DOHH2 (cell line): ENCODE results near the gene OR52E6.

Experiments
- EZH2phosphoT487 ChIP-seq: fragments of 200-600 bp; sonication (generic); IDR thresholded peaks from 2 replicates; pipeline ENCODE4 v1.6.1; 2017; ENCODE audit warnings: borderline replicate concordance, mild to moderate bottlenecking, antibody characterized with exemption, low read length, moderate library complexity, mixed read lengths
- TF ChIP-seq, protein P1 (sequence below): fragments of 200-600 bp; sonication (generic); IDR thresholded peaks from one replicate; pipeline ENCODE4 v1.5.1; 2014; ENCODE audit warnings: antibody characterized with exemption, mild to moderate bottlenecking, low read depth, low read length; ENCODE audit not compliant: poor library complexity, severe bottlenecking

DNA sequence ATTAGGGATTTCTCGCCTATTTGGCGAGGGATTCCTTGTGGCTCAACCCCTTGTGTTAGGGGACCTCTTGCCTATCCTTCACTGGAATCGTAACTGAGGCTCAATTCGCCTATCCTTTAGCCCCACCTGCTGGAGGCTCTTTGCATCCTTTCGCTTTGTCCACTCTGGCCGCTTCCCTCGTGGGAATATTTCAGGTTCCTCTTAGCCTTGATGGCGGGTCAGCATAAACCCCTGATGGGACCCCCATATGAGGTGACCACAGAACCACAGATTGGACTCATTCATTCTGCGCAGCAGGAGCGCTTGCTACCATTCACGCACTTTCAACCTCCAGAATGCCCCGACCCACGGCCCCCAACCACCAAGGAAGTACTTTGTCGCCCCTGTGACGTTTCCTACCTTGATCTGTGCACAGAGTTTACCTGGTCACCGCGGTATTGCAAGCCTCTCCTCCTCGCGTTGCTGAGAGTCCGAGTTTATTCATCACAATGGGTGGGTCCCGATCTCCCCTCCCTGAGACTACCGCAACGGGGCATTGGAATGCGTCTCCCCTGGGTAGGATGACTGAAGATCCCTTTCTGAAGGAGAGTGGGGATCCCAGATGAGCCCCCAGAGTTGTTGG is 33.1 kb downstream of the OR52E6 start, which contains the start of gene OR52N2:
- TF ChIP-seq, protein P1, sequence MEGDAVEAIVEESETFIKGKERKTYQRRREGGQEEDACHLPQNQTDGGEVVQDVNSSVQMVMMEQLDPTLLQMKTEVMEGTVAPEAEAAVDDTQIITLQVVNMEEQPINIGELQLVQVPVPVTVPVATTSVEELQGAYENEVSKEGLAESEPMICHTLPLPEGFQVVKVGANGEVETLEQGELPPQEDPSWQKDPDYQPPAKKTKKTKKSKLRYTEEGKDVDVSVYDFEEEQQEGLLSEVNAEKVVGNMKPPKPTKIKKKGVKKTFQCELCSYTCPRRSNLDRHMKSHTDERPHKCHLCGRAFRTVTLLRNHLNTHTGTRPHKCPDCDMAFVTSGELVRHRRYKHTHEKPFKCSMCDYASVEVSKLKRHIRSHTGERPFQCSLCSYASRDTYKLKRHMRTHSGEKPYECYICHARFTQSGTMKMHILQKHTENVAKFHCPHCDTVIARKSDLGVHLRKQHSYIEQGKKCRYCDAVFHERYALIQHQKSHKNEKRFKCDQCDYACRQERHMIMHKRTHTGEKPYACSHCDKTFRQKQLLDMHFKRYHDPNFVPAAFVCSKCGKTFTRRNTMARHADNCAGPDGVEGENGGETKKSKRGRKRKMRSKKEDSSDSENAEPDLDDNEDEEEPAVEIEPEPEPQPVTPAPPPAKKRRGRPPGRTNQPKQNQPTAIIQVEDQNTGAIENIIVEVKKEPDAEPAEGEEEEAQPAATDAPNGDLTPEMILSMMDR = peak; percentile 86
- no peak for TF ChIP-seq EZH2phosphoT487
